Hippocampal formation (tissue), 2 donors: ENCODE measurements around the gene NEUROG3.

Experiments used
- DNase-seq, 2 donors: peaks; one replicate each; lab custom pipeline; 2025; lab: John Stamatoyannopoulos, UW

The NEUROG3 gene

GRCh38 chr10:69573056-69573806, at the start of gene NEUROG3:
NEUROG3 (minus strand) TSS chr10:69573422; CDS start chr10:69573043, 379 bp downstream.
- no peak for DNase-seq

- DNase-seq: no peak
These were observed 47.4 kb upstream of the NEUROG3 start for GRCh38 chr10:69620625-69621024.

GRCh38 chr10:69619626-69620025, 46.4 kb upstream of the NEUROG3 start:
- DNase-seq: no peak

- no peak for DNase-seq
These were observed 45.5 kb upstream of the NEUROG3 start for GRCh38 chr10:69618746-69619145.

- DNase-seq: no peak
These were observed 43.1 kb upstream of the NEUROG3 start for GRCh38 chr10:69616358-69616757.

GRCh38 chr10:69614130-69614529, 40.9 kb upstream of the NEUROG3 start:
- no peak for DNase-seq

- DNase-seq: no peak
These were observed 39.5 kb upstream of the NEUROG3 start for GRCh38 chr10:69612760-69613159.

- DNase-seq: no peak
These were observed 35.9 kb upstream of the NEUROG3 start for GRCh38 chr10:69609077-69609476.

- no peak for DNase-seq
These were observed 27.6 kb upstream of the NEUROG3 start for GRCh38 chr10:69600761-69601330.

- no peak for DNase-seq
These were observed 15.1 kb upstream of the NEUROG3 start for GRCh38 chr10:69588358-69588757.

GRCh38 chr10:69584624-69585023, 11.4 kb upstream of the NEUROG3 start:
- DNase-seq: no peak

GRCh38 chr10:69583106-69583505, 9.9 kb upstream of the NEUROG3 start:
- no peak for DNase-seq

GRCh38 chr10:69580435-69580834, 7.2 kb upstream of the NEUROG3 start:
- DNase-seq: no peak

- DNase-seq: no peak
These were observed 6.3 kb upstream of the NEUROG3 start for GRCh38 chr10:69579464-69580060.

- no peak for DNase-seq
These were observed 5.3 kb upstream of the NEUROG3 start for GRCh38 chr10:69578508-69578991.

GRCh38 chr10:69577268-69578232, 4.3 kb upstream of the NEUROG3 start:
- no peak for DNase-seq

- no peak for DNase-seq
These were observed 3.3 kb upstream of the NEUROG3 start for GRCh38 chr10:69576334-69577011.

- DNase-seq: no peak
These were observed 2.0 kb upstream of the NEUROG3 start for GRCh38 chr10:69575164-69575722.

GRCh38 chr10:69574571-69574978, 1.4 kb upstream of the NEUROG3 start:
- no peak for DNase-seq

GRCh38 chr10:69572159-69573055, 815 bp downstream of the NEUROG3 start:
- DNase-seq: no peak
